Measurements from ENCODE around the gene RHEBL1.

RHEBL1 gene

DNA sequence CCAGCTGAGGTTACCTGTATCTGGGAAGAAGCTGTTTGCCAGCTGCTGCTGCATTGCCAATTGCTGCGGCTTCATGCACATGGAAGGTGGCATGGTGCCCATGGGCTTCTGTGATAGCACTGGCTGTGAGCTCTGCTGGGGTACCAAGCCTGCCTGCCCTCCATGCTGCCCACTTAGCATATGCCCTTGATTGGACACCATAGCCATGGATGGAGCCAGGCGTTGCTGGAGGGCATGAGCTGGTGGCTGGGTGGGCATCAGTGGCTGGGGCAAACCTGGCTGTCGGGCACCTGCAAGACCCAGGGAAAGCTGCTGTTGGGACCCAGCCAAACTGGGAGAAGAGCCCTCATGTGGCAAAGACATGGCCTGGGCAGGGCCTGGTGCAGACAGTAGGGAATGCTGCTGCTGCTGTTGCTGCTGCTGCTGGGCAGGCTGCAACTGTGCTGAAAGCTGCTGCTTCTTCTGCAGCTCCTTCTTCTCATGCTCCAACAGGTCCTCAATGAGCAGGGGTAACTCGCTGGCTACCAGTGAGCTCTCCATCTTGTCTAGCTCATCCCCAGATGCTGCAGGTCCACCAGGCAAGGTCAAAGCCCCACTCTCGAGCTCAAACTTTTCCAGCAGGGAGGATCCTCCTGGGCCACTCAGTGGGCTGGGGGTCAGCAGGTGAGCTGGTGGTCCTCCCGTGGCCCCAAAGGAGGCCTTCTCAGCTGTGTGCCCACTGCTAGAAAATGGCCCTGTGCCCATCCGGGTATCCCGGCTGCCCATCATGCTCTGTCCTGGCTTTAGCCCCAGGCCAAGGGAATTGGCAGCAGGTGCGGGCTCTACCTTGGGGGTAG is 32.5 kb downstream of the RHEBL1 start:
- no peak for DNase-seq (ENCODE audit: low spot score)

DNA sequence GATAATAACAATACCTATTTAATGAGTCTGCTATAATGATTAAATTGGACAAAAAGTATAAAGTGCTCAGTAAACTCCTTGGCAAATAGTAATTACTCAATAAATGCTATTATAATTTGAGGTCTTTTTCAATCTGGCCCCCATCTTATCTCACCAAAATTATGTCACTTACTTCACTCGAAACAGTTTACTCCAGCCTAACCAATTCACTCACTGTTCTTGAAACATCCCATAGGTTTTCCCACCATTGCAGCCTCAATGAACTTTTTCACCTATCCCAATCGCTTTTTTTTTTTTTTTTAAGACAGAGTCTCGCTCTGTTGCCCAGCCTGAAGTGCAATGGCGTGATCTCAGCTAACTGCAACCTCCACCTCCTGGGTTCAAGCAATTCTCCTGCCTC is 33.8 kb downstream of the RHEBL1 start:
- no peak for DNase-seq (ENCODE audit: low spot score)

DNA sequence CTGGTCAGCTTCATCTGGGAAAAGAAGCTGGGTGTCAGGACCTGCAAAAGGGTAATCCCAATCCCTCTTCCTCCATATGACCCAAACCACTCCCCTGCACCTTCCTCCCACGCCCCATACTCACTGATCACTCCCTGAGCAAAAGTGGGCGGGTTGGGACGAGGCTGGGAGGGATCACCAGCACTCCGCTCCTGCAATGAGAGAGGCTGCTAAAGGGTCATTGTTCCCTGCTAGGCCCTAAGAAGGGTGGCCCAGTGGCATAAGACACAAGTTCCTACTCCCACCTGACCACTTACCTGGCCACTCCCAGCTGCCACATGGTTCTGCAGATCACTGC is 35.5 kb downstream of the RHEBL1 start:
- DNase-seq (ENCODE audit: low spot score) = no peak

DNA sequence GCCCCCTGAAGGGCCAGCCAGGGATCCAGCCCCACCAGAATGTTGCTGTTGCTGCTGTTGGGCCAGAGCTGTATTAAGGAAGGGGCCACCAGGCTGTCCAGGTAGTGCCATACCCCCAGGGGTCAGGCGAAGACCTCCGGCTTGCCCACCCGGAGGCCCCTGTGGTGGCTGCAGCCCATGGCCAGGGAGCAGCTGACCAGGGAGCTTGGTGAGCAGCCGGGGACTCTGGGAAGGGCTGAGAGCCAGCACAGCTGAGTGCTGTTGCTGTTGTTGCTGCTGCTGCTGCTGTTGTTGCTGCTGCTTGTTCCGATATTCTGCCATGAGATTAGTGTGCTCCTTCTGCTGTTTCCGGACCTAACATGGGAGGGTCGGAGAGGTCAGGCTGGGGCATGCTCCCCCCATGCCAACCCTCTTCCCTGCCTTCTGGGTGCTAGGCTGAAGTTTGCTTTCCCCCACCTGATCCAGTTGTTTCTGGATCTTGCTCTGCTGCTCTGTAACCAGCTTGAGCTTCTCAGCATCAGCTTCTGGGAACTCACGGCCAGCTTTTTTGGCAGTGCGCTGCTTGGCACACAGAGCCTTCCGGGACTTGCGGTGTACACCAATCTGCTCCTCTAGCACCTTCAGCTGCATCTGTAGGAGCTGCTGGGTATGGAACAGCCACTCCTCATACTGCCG is 36.0 kb downstream of the RHEBL1 start:
- DNase-seq (ENCODE audit: low spot score) = no peak

DNA sequence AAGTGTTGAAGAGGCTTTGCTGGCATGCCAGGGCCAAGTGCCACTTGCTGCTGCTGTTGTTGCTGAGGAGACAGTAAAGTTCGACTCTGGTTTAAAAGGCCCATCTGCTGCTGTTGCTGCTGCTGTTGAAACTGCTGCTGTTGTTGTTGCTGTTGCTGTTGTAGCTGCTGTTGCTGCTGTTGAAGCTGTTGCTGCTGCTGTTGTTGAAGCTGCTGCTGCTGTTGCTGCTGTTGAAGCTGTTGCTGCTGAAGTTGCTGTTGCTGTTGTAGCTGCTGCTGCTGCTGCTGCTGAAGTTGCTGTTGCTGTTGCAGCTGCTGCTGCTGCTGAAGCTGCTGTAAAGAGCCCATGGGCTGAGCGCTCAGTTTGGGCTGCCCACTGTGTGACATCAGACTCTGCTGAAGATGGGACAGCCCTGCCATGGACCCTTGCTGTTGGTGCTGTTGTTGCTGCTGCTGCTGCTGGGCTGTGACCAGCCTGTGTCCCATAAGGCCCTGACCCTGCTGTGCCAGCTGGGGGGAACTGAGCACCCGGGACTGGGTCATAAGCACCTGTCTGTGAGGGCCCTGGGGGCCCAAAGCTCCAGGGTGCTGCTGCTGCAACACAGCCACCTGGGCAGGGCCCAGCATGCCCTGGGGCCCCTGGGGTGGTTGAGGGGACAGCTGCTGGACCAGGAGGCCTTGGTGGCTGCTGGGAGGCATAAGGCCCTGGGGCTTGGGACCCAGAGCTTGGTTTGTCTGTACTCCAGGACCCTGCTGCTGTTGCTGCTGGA is 36.9 kb downstream of the RHEBL1 start:
- DNase-seq (ENCODE audit: low spot score) = no peak

DNA sequence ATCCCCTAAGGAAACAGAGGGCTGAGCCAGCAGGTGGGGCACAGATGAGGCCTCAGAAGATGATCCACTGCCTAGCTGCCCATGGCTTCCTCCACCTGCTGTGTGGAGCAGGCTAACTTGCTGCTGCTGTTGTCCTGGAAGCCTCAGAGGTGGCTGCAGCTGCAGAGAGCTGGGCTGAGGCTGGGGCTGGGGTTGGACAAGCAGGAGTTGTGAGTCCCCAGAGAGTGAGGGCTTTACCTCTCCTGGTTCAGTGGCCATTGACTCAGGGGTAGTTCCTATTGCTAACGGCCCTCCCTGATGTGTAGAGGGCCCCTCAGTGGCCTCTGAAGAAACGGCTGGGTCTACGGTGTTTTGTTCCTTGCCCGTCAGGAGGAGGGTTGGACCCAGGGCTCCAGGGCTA is 37.5 kb downstream of the RHEBL1 start:
- no peak for DNase-seq (ENCODE audit: low spot score)

DNA sequence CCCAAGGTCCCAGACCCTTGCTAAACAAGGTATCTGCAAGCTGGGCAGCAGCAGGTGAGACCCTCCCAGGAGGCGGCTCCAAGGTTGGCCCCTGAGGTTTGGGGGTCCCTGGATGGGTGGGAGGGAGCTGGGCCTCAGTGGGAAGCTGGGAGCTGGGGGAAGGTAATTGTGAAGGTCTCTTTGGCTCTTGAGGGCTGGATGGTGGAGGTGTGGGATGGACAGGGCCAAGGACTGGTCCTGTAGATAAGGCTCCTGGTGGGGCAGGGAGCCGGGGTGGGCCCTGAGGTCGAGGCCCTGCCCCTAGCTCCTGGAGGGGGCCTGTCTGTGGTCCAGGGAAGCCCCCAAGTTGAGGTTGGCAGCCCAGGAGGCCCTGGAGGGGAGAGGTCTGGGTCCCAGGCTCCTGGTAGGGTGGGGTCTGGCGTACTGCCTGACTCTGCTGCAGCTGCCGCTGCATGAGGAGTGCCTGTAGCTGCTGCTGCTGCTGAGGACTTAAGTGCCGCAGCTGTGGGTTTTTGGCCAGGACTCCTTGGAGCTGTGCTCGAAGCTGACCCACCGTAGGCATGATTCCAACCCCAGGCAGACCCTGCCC is 38.1 kb downstream of the RHEBL1 start:
- no peak for DNase-seq (ENCODE audit: low spot score)

DNA sequence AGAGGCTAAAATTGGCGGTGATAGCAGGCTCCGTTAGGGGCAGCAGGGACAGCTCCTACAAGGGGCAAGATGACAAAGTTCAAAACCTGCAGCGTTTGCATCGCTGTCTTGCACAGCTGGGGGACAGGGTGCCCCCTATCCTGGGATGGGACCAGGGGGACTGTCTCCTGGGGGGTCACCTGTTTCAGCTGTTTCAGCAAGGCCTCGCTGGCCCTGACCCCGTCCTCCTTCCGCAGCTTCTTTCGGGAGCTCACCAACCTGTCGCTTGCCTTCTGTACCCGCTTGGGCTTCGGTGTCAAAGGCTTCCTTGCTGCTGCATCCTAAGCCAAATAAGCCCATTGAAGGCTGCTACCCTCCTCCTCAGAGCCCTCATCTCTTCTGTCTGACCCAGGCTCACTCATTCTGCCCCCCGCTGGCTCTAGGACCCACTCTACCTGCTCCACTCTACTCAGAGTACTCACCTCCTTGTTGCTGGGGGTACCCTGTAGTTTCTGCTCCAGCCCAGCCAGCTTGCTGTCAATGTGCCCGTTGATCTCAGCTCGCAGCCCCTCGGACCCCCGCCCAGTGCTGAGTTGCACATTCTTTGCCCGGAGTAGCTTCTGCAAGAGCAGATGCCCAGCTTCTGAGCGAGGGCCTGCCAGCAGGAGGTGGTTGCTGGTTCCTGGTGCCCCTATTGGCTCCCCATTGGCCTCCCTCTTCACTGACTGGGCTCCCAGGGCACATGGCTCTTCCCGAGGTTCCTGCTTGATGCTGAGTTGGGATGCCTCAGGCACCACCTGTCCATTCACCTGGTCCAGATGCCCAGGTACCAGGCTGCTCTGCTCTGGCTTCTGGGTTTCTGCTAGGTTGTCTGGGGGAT is 38.8 kb downstream of the RHEBL1 start:
- DNase-seq (ENCODE audit: low spot score) = no peak

DNA sequence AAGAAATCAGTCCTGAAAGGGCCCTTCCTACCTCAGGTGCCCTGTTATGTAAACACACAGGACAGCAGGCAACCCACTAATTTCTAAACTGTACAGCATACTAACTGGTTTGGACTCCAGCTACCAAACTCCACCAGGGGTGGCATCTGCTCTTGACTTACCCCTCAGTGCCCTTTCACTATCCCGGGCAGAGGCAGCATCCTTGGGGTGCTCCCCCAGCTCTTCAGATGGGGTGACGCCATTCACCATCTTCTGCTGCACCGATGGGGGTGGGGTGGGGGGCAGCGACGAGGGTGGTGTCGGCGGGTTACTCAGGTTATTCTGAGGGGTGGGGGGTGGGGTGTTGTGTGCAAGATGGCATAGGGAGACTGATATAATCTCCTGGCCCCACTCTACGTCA is 39.7 kb downstream of the RHEBL1 start:
- no peak for DNase-seq (ENCODE audit: low spot score)

DNA sequence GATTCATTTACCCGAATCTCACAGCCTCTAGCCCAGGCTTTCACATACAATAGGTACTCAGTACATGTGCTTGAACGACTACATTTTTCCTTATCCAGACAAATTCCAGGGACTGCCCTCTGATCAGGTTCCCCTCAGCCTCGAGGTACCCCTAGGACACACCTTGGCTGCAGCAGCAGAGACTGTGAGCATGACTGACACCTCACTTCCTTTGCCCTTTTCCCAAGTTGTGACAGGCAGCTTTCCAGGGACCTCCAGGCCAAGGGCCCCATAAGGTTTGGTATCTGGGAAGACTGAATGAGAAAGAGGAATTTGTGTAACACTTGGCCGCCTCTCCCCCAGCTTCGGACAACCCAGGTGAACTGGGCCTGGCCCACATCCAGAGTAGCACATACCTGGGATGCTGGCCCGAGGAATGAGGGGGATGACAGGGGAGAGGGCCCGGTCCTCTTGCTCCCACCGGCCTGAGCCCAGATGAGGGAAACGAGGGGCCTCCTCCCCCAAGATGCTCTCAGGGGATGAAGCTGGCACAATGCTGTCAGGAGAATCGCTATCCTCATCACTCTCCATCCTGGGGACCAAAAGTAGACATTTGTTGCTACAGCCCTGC is 41.0 kb downstream of the RHEBL1 start:
- DNase-seq (ENCODE audit: low spot score) = no peak

DNA sequence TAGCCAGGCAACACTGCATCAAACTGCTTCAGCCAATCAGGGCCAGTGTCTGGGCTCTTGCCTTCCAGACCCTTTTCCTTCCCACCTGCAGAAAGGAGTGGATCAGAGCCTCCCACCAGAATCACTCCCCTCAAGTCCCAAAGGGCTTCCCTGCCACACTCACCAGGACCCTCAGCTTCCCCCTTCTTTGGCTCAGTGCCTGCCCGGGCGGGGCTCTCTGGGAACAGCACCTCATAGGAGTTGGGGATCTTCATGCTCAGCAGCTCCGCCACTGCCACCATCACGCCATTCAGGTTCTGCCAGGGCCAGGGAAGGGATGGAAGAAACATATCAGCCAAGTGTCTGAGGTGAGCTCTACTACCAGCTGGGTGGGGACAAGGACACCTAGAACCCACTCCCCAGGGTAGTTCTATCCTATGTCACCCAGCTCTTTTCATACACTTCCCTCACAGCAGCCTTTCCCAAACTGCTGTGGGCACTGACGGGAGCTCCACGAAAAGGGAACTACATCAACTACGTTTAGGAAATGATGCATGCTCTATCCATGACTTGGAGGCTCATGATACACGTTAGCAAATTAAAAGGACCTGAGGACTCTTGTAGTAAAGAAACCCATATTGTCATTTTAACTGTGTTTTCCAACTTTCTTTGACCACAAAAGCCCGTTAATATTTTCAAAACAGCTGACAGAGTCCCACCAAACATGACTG is 41.8 kb downstream of the RHEBL1 start:
- DNase-seq (ENCODE audit: low spot score) = no peak

DNA sequence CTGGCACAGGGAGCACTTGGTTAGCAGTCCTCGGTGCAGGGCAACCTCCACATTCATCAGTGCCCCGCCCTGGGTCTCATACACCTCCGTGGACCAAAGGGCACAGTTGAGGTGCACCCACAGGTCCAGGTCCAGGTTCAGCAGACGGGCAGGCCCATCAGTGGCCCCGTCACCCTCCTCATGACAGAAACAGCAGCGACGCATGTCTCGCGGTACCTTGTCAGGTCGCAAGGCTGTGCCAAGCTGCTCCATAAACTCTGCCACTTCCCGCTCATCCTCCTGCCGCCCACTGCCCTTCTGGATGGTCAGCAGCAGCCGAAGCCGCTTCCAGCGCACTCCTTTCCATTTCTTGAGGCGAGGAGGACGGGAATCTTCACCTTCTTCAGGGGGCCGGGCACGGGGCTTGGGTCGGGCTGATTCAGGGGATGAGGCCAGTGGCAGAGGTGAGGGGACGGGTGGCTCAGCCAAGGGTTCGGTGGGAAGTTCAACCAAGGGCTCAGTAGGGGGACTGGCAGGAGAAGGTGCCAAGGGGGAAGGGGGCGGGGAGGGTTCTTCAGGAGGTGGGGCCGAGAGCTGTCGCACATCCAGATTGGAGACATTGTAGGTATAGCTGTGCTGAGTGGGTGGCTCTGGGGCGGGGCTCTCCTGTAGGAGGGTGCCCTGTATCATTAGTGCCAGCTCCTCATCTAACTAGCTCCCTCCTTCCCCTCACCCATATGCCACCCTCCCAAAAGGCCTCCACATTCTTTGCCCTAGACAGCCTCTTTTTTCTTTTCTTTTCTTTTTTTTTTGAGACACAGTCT is 42.9 kb downstream of the RHEBL1 start:
- no peak for DNase-seq (ENCODE audit: low spot score)

DNA sequence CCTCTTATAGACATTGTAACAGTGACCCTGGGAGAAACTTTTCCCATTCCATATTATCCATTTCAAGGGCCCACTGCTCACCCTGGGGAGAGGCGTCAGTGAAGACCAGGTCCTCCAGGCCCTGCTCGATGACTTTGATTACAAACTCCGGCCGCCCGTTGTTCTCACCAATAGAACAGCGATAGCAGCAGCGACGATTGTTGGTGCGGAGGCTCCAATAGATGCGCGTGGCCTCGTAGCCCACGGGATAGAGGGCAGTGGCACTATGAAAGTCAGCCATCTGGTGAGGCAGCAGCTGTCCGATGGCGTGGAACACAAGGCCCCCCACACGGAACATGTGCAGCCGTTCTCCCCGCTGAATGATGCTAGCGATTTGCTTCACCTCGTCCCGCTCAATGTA is 43.7 kb downstream of the RHEBL1 start:
- DNase-seq (ENCODE audit: low spot score) = no peak

DNA sequence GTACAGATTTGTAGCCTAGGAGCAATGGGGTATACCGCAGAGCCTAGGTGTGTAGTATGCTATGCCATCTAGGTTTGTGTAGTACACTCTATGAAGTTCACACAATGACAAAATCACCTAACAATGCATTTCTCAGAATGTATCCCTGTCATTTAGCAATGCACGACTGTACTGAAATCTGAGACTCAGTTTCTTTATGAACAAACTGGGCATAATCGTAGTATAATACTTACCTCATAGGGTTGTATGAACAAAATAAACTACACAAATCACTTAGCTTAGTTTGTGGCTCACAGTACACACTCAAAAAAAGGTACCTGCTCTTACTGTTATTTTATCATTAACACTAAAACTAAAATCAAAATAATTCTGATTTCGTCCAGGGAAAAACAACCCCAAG is 44.3 kb downstream of the RHEBL1 start:
- no peak for DNase-seq (ENCODE audit: low spot score)

DNA sequence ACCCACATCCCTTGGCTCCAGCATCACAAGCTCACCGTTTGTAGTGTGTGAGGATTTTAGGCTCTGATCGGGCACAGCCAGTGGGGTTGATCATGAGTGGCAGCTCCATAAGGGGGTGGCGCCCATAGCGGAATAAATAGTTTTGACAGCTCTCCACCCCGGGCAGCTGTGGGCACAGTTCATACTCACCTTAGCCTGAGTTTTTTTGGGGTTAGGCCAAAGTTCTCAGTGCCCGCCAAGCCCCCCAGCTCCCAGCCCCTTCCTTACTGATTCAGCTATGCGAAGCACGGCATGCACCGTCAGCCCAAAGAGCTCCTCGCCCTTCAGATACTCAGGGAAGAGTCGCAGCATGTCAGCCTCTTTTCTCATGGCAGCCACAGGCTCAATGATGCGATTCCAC is 45.2 kb downstream of the RHEBL1 start:
- no peak for DNase-seq (ENCODE audit: low spot score)

DNA sequence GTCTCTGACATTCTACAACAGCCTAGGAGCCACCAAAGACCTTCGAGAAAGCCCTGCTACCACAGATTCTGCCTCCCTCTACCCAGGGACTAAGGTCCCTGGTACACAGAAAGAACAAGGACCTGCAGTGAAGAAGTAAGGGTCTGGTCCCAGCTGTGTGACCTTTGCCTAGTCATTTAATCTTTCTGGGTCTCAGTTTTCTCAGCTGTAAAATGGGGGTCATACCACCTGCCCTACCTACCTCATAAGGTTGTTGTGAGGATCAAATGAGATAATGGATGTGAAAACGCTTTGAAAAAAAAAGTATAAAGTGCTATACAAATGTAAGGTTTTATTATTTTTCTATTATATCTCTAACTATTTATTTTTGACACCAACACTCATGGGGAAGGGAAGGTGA is 46.0 kb downstream of the RHEBL1 start:
- DNase-seq (ENCODE audit: low spot score) = no peak

DNA sequence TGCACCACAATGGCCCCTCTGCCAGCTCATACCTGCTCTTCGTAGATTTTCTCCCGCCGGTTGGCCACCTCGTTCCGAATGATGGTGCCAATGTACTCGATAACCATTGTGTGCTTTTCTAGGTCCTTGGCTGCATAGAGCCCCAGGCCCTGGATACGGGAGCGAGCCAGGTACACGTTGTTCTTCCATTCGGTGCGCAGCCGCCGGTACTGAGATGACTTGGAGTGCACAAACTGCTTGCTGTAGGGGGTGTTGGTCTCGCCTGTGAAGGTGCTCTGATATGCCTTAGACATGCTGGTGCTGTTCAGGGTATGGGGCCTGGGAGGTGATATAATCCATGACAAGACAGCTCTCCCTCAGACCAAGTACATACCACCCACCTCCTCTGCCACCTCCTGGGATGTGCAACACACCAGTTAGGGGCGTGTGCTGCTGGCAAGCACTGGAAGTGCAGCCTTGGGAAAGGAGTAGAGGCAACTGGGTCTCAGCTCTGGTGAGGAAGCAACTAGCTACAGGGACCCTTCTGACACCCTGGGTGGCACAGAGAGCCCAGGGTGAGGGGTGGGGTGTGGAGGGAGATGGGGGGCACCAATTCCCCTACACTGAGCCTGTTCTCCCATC is 47.1 kb downstream of the RHEBL1 start:
- no peak for DNase-seq (ENCODE audit: low spot score)

DNA sequence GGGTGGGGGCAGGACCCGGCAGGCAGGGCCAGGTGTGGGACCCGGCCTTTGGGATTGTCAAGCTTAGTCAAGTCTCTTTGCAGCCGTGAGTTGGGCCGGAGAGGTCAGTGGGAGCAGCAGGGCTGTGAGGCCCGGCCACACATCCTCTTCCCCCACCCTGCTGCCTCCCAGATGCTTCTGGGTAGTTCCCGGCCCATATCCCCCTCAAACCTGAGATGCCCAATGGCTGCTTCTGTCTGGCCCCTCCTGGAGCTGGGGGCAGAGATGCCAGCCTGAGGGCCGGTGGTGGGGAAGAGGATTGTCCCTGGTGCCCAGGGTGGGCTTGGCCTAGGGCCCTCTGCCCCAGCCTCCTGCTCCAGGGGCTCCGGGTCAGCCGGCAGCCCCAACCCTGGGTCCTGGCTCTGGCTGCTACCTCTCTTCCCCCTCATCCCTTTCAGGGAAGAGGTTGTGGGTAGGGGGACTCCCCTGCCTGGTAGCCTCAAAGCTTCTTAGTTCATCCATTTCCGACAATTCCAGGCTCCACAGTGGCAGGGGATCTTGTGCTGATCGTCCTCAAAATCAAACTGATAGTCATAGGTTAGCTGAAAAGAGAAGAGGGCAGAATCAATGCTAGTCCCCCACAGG is 48.4 kb downstream of the RHEBL1 start:
- no peak for DNase-seq (ENCODE audit: low spot score)

DNA sequence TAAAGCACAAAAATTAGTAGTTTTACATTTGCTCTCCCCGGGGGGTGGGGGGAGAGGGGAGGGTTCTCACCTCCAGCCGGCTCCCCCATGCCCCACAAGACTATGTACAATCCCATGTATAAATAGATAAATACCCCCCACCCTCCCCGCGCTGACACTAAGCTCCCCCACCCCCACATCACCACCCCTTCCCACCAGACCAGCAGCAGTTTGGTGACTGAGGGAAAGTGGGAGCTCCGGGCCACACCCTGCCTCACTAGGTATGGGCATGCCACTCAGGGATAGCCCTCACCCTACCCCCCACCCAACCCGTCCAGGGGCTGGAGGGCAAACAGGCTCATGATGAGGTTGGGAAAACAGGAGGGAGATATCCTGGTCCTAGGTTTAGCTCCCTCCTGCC is 49.3 kb downstream of the RHEBL1 start:
- DNase-seq (ENCODE audit: low spot score) = no peak
